ENCODE results near the gene RAB3GAP2. TPM values are rescaled to one million over a fixed set of nuclear protein-coding genes. Genes with fewer than 3 reads are reported as not detected.

Gene RAB3GAP2
- total and polyA plus RNA-seq, 2 of the 13 experiments (the other 11 are each of a cell fraction or from before 2014, with no cell fraction given) = 22.6 to 25.0 TPM

GRCh38 chr1:220182656-220183055, 89.6 kb downstream of the RAB3GAP2 start:
- H4K20me1 ChIP-seq (ENCODE audit: insufficient read depth, low read length) = no peaks in the 10 kb centered on the region
- WGBS (ENCODE audit: low lambda C conversion rate) = 85% methylated on average over 2 of the region's 2 CpGs
- no peak overlapping the region for H3K27ac ChIP-seq (ENCODE audit: extremely low read length, insufficient read depth, low read length)
- H3K9me3 ChIP-seq (ENCODE audit: low read length) = no peaks in the 10 kb centered on the region
- H3K27me3 ChIP-seq (ENCODE audit: control insufficient read depth in 1 of 2, insufficient read depth in 2 of 2, low read length in 2 of 2) = no peaks in the 10 kb centered on the region; a peak in 1 of 5 replicates
- H3K4me2 ChIP-seq (ENCODE audit: low read depth, low read length) = no peak overlapping the region
- no peak for DNase-seq (ENCODE audit: low spot score)
- FAIRE-seq = no peak
- peaks cover 7% of the 10 kb centered on the region for H3K4me1 ChIP-seq (ENCODE audit: insufficient read depth, low read length)
- no peaks in the 10 kb centered on the region for H3K79me2 ChIP-seq (ENCODE audit: insufficient read depth, low read length)
- intact Hi-C loops (cut with micrococcal nuclease; ENCODE audit: unreplicated experiment) (no loop called here), in situ Hi-C loops (cut with HindIII; ENCODE audit: extremely low pct_ligation_motif_present, low pct_unique_long_range_greater_than_20kb) (no loop called here)
- H3K9ac ChIP-seq (ENCODE audit: insufficient read depth, low read depth, low read length) = no peak overlapping the region
- POLR2A ChIA-PET = no interaction called here
- TF ChIP-seq ZNF501 (CRISPR knock-in tag; IDR thresholded peaks at IDR 0.05) = no peak
- TF ChIP-seq SMARCE1 (IDR thresholded peaks at IDR 0.05; ENCODE audit: borderline replicate concordance) = no peak
- no peak for TF ChIP-seq ZNF816 (CRISPR knock-in tag; IDR thresholded peaks at IDR 0.05; ENCODE audit: borderline replicate concordance)
- no peak for TF ChIP-seq ZNF143 (CRISPR knock-in tag; IDR thresholded peaks at IDR 0.05)
- TF ChIP-seq HCFC1 (IDR thresholded peaks at IDR 0.05; ENCODE audit: low read depth, low read length) = no peak
- TF ChIP-seq ZNF343 (CRISPR knock-in tag; IDR thresholded peaks at IDR 0.05) = no peak
- TF ChIP-seq ZBTB25 (CRISPR knock-in tag; IDR thresholded peaks at IDR 0.05) = no peak
- no peak for TF ChIP-seq KAT2B (IDR thresholded peaks at IDR 0.05; ENCODE audit: borderline replicate concordance, low read depth, low read length)
- no peak for TF ChIP-seq E2F2 (CRISPR knock-in tag; IDR thresholded peaks at IDR 0.05; ENCODE audit: borderline replicate concordance)
- TF ChIP-seq FOXO4 (CRISPR knock-in tag; conservative IDR thresholded peaks at IDR 0.05) = no peak
- no peak for TF ChIP-seq ZNF136 (CRISPR knock-in tag; IDR thresholded peaks at IDR 0.05; ENCODE audit: low read depth)
- CTCF ChIA-PET (ENCODE audit: low intra/inter-chr PET ratio, low total read pairs) = no interaction called here
- H2AFZ ChIP-seq (ENCODE audit: low read length) = no peak overlapping the region
- H3K36me3 ChIP-seq (replicated peaks in 1 of 2; ENCODE audit: control insufficient read depth in 1 of 2, insufficient read depth in 2 of 2, low read length in 2 of 2) = peaks cover 2 to 25% of the 10 kb centered on the region in 2 experiments; a peak in 3 of 5 replicates
- no peak overlapping the region for H3K4me3 ChIP-seq (replicated peaks in 1 of 3; ENCODE audit: insufficient read depth in 1 of 3, low read depth in 2 of 3, low read length in 3 of 3)
- BruUV-seq (replicated peaks) = no TSS peak
- no peak for ATAC-seq
